GM21390 (cell line): ENCODE data around the gene COL26A1.

Source experiments
- ATAC-seq: cut with Tn5 transposase; IDR thresholded peaks from one replicate; pipeline ENCODE4 v1.9.1; 2021; ENCODE audit not compliant: unreplicated experiment

Gene COL26A1

GRCh38 chr7:101370836-101371235 is 8.2 kb downstream of the COL26A1 start:
- no peak for ATAC-seq

GRCh38 chr7:101373812-101374614 is 11.3 kb downstream of the COL26A1 start:
- no peak for ATAC-seq

GRCh38 chr7:101374990-101375389 is 12.3 kb downstream of the COL26A1 start:
- ATAC-seq = no peak

- ATAC-seq = no peak
These were observed 13.9 kb downstream of the COL26A1 start for GRCh38 chr7:101376601-101377000.

- no peak for ATAC-seq
These were observed 14.6 kb downstream of the COL26A1 start for GRCh38 chr7:101377189-101377736.

GRCh38 chr7:101378751-101379174 is 16.1 kb downstream of the COL26A1 start:
- no peak for ATAC-seq

- no peak for ATAC-seq
These were observed 16.6 kb downstream of the COL26A1 start for GRCh38 chr7:101379302-101379701.

- ATAC-seq = no peak
These were observed 19.0 kb downstream of the COL26A1 start for GRCh38 chr7:101381549-101382111.

GRCh38 chr7:101382937-101383336 is 20.3 kb downstream of the COL26A1 start:
- no peak for ATAC-seq

GRCh38 chr7:101386177-101386557 is 23.5 kb downstream of the COL26A1 start:
- no peak for ATAC-seq

- no peak for ATAC-seq
These were observed 24.0 kb downstream of the COL26A1 start for GRCh38 chr7:101386558-101387231.

GRCh38 chr7:101390901-101391301 is 28.2 kb downstream of the COL26A1 start:
- peak; percentile 97 for ATAC-seq

GRCh38 chr7:101391991-101392390 is 29.3 kb downstream of the COL26A1 start:
- ATAC-seq = no peak

GRCh38 chr7:101393865-101394264 is 31.2 kb downstream of the COL26A1 start:
- no peak for ATAC-seq

GRCh38 chr7:101395376-101395775 is 32.7 kb downstream of the COL26A1 start:
- no peak for ATAC-seq

- no peak for ATAC-seq
These were observed 34.6 kb downstream of the COL26A1 start for GRCh38 chr7:101397243-101397642.

GRCh38 chr7:101397770-101398324 is 35.2 kb downstream of the COL26A1 start:
- ATAC-seq = no peak

- ATAC-seq = no peak
These were observed 36.0 kb downstream of the COL26A1 start for GRCh38 chr7:101398396-101399289.

- no peak for ATAC-seq
These were observed 37.1 kb downstream of the COL26A1 start for GRCh38 chr7:101399759-101400158.

- no peak for ATAC-seq
These were observed 38.1 kb downstream of the COL26A1 start for GRCh38 chr7:101400751-101401150.
